Measurements from ENCODE around the gene EFHC2.
"Not testable (repeated sequence)": the region's sequence is repeated elsewhere in the genome, so short reads cannot be mapped to it uniquely, and the experiment has no call there.

DNA sequence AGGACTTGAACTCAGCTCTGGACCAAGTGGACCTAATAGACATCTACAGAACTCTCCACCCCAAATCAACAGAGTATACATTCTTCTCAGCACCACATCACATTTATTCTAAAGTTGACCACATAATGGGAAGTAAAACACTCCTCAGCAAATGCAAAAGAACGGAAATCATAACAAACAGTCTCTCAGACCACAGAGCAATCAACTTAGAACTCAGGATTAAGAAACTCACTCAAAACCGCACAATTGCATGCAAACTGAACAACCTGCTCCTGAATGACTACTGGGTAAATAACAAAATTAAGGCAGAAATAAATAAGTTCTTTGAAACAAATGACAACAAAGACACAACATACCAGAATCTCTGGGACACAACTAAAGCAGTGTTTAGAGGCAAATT lies 87.7 kb downstream of the EFHC2 start:
- TF ChIP-seq, protein P1, sequence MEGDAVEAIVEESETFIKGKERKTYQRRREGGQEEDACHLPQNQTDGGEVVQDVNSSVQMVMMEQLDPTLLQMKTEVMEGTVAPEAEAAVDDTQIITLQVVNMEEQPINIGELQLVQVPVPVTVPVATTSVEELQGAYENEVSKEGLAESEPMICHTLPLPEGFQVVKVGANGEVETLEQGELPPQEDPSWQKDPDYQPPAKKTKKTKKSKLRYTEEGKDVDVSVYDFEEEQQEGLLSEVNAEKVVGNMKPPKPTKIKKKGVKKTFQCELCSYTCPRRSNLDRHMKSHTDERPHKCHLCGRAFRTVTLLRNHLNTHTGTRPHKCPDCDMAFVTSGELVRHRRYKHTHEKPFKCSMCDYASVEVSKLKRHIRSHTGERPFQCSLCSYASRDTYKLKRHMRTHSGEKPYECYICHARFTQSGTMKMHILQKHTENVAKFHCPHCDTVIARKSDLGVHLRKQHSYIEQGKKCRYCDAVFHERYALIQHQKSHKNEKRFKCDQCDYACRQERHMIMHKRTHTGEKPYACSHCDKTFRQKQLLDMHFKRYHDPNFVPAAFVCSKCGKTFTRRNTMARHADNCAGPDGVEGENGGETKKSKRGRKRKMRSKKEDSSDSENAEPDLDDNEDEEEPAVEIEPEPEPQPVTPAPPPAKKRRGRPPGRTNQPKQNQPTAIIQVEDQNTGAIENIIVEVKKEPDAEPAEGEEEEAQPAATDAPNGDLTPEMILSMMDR (IDR thresholded peaks at IDR 0.05): not testable (repeated sequence)
- TF ChIP-seq POLR2A, POLR2AphosphoS5 (IDR thresholded peaks at IDR 0.05): not testable (repeated sequence)

All from transverse colon (tissue), 4 donors.